HG03520 (cell line): Measurements from ENCODE around the gene IQGAP3.

Source experiments
- ATAC-seq: cut with Tn5 transposase; IDR thresholded peaks from one replicate; pipeline ENCODE4 v1.9.1; 2021; ENCODE audit warnings: mild to moderate bottlenecking, moderate library complexity; ENCODE audit not compliant: unreplicated experiment

IQGAP3 gene

DNA sequence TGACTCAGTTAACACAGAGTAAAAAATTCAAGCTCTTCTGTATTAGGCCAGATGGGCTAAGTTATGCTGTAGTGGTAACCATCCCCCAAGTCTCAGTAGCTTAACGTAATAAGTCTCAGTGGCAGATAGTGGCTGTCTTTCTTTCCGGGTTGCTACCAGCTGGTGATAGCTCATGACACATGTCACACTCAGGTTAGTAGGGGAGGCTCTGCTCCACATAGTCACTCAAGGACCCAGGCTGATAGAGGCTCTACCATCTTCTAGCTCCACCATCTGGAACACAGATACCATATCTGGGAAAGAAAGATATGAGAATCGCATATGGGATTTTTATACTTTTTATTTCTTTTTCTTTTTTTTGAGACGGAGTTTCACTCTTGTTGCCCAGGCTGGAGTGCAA is 55.5 kb downstream of the IQGAP3 start:
- no peak for ATAC-seq

DNA sequence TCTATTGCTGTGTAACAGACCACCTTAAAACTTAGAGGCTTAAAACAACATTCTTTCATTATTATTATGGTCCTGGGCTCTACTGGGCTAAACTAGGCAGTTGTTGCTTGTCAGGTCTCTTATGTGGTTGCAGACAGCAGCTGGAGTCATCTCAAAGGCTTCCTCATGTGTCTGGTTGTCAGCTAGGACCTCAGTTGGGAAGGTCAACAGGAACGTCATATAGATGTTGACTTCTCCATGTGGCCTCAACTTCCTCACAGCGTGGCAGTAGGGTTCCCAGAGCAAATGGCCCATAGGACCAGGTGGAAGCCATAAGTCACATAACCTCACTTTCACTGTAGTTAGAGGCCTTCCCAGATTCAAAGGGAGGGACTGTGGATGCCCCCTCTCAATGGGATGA is 56.4 kb downstream of the IQGAP3 start:
- no peak for ATAC-seq

DNA sequence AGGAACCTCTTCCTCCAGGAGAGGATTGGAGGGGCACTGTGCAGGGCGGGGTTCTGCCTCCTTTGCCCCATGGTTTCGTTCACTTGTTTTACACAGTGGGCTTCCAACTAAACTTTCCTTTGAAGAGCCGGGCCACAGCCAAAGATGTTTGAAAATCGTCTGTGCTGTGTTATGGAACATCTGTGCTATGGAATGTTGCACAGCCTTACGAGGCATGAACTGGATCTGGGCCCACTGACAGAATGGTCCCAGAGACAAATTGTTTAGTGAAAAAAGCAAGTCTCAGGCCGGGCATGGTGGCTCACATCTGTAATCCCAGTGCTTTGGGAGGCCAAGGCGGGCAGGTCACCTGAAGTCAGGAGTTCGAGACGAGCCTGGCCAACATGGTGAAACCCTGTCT is 59.2 kb downstream of the IQGAP3 start:
- ATAC-seq, result no peak

DNA sequence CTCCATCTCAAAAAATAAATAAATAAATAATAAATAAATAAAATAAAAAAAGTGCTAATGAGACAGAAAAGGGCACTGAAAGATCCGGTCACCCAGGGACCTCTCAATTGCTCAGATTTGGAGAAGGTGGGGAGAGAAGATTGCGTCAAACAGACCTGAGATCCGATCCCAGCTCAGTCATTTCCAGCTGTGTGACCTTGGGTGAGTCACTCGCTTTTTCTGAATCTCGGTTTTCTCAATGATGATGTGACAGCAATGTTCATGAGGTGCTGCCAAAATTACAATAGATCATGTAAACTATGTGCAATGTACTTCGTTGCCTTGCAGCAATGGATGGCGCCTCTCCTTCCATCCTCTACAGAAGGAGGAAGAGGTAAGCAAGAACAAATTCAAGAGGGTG is 60.7 kb downstream of the IQGAP3 start:
- no peak for ATAC-seq

DNA sequence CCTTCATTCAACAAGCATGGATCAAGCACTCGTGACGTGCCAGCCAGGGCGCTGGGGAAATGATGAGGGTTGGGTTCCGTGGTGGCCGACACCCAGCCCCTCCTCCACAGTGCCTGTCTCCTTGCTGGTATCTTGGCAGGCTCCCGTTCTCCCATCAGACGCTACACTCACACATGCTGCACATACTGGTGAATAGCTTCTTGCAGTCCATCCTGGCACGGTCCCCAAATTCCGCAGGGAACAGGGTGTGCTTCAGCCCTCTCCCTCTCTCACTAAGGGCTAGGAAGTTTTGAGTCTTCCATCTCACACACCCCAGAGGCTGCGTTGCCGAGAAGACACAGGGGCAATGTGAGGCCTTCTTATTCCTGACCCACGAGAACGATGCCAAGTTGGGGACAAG is 61.7 kb downstream of the IQGAP3 start:
- ATAC-seq, result no peak

DNA sequence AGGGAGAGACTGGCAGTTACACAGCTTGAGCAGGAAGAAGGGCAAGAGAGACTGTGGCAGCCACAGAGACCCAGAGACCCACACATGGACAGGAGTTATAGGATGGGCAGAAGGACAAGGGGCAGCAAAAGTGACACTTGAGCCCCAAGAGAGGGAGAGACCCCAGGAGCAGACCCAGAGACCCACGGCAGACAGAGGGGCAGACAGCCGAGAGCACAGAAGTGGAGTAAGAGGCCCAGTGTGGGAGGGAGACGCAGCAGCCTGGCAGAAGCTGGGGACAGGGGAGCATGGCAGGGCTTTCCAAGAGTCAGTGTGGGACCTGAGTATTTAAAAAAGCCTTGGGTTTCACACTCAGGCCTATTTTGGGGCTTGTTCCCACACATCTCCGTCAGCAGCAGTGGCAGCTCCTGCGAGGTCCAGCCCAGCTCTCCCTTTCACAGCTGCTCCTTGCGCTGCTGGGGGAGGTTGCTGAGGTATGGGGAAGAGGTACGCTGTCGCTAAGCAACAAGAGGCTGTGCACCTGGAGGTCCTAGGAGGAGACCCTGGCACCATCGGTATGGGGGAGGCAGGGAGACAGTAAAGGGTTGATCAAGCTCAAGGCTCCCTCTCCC is 62.8 kb downstream of the IQGAP3 start:
- ATAC-seq, result no peak

DNA sequence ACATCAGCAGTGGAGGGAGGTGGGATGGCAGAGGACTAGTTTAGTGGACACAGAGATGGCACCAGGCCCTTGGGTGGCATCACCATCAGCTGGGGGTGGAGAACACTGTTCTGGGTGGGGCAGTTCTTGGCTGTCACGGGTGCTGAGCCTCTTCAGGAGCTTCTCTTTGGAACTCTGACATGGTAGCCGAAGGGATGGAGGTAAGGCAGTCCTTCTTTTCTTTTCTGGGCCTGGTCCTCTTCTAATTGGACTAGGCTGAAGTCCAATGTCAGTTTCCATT is 63.5 kb downstream of the IQGAP3 start:
- no peak for ATAC-seq

DNA sequence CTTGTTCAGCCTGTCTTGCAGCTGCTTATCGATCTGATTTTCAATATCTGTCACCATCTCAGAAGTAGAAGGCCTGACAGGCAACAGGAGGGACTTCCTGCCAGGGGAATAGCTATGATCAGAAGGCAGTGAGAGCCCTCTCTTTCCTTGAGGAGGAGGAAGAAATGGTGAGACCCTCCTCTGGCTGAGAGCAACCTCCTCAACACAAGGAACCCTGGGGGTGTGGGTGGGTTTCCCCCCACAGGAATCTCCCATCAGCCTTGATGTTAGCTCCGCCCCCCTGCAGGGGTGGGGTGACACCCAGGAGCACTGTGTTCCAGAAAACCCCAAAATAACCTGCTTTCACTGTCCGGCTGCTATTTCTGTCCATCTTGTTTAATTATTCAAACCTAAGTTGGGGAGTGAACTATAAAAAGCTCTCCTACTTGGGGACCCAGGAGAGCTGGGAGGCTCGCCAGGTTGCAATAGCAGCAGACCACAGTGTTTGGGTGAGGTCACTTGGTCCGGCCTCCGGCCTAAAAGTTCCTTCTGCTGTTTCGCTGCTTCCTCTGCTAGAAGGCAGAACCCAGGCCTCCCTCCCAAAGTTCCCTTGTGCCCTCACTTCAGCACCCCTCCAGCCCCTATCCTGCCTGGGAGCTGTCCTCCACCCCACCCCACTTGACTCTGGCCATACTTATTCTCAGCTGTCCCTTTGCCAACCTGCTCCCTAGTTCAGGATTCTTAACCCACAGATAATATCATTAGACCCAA is 64.0 kb downstream of the IQGAP3 start:
- ATAC-seq, result no peak

DNA sequence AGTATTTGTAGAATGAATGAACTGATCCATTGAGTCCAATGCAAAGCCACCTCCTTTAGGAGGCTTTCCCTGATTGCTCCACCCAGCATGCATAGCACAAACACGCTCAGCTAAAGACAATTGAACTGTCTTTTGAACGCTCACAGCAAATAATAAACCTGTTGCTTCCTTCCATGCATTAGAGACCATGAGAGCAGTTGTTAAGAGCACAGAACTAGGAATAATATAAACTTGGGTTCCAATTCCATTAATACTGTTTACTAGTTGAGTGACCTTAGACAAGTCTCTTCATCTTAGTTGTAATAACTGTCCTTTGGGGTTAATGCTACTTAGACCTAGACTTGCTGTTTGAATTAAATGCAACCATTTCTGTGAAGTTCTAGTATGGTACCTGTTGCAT is 65.9 kb downstream of the IQGAP3 start:
- ATAC-seq, result no peak

DNA sequence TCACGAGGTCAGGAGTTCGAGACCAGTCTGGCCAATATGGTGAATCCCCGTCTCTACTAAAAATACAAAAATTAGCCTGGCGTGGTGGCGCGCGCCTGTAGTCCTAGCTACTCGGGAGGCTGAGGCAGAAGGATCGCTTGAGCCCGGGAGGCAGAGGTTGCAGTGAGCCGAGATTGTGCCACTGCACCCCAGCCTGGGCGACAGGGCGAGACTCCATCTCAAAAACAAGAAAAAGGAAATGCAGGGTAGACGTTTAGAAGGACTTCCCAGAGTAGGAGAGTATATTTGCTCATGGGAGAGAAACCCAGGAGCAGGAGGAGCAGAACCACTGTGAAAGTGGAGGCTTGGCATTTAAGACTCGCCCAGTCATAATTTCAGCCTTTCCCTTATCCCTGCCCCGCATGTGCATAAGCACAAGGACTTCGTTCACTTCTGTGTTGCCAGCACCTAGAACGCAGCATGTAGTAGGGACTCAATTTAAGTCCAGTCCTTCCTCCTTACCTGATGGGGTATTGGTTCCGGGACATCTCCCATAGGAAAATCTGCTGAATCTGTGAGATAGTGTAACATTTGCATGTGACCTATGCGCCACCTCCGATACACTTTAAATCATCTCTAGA is 66.6 kb downstream of the IQGAP3 start:
- no peak for ATAC-seq

DNA sequence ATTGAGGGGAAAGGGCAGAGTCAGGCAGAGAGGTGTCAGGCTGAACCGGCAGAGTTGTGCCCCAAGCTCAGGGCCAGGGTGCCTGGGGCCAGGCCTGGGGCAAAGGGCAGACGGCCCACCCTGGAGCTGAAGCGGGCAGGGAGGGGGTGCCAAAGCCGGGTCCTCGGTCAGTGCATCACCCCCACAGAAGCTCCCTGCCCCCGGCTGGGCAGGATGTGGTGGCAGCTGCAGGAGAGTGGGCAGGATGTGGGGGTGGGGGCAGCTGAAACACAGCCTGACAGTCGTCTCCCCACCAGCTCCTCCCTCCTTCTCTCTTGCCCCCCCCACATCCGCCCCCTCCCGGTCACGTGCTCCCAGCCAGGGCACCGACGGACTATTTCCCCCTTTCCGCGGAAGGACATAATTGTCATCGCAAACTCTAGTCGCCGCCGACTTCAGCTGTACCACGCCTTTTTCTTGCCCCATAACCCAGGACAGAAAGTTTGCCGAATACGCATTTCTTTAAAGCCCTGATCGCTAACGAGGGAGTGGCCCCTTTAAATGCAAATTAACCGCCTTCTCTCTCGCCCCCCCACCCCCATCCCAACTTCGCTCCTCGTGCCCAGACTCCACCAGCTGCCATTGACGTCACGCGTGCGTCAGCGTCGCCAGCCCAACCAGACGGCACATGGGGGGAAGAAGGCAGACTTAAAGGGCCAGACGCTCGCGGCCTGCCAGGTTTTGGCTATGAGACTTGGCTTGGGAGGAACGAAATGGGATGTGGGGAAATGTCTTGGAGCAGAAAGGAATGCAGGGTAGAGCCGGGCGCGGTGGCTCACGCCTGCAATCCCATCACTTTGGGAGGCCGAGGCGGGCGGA is 67.3 kb downstream of the IQGAP3 start:
- peak; percentile 38 for ATAC-seq

DNA sequence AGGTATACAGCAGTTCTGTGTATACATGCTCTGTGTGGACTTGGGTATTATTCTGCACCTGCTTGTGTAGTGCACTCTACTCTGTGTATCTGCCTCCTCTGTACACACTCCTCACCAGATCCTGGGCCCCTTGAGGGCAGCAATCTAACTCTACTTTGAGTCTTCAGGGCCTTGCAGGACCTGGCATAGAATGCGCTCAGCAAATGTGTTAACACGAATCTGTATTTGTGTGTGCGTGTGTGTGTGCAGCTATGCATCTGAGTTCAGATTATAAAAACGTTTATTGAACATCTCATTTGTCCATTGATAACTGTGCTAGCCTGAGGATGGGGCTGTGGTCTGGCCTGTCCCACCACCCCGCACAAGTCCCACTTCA is 67.9 kb downstream of the IQGAP3 start:
- no peak for ATAC-seq

DNA sequence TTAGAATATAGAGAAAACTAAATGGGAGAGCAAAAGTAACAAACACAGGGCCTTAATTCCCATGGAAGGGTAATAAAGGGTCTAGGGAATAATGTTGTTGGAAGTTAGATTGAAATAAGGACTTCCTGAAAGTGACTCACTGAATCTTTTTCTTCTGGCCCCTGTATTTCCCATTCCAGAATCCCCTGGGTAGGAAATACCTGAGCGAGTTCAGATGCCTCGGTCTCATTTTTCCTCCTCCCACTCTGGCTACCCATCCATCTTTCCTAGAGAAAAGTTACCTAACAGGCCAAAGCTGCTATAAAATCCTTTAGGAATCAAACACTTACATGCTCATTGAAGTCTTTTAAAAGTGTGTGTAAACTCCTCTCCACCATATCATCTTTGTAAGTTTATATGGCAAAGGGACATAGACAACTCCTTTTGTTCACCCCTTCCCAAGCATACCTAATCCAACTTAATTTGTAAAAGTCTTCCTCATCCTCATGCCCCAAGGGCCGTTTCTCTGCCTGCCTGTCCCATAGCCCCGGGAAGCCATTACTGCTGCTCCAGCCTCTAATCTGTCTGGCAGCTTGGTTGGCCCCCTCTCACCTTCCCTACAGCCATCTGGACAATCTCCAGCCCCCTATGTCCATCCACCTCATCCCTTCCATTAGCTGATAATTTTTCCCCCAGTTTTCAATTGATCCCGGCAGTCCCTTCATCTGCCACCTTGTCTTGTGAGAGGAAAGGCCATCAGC is 68.5 kb downstream of the IQGAP3 start:
- ATAC-seq, result no peak

DNA sequence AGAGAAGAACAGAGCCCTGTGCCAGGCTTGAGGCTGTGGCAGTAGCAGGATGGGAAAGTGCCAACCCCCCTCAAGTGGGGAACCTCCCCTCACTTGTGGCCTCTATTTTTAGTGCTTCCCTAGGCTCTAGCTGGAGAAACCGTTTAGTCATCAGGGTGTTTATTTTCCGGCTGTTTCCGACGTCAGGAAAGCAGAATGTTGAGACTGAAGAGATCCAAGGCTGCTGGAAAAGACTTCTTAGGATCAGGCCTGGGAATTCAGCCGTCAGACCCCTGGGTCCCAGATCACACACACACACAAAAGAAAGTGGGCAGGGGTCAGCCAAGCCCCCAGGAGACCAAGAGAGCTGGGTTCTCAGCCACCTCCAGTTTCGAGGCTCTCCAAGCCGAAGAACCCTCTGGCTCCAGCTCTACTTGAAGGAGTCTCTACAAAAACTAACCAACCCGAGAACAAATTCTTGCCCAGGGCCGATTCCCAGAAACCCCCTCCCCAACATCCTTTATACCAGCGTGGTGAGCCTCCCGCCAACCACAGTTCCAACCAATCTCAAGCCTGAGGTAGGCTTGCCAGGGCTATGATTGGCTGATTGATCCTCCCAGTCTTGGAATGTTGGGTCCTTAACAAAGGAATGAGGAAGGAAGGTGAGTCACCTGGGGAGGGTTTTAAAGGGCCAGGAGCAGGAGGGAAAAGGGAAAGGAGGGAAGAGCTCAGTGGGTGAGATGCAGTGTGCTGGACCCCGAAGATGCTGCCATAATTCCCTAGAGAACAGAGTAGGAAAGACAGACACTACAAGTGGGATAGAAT is 69.3 kb downstream of the IQGAP3 start:
- ATAC-seq, result no peak

DNA sequence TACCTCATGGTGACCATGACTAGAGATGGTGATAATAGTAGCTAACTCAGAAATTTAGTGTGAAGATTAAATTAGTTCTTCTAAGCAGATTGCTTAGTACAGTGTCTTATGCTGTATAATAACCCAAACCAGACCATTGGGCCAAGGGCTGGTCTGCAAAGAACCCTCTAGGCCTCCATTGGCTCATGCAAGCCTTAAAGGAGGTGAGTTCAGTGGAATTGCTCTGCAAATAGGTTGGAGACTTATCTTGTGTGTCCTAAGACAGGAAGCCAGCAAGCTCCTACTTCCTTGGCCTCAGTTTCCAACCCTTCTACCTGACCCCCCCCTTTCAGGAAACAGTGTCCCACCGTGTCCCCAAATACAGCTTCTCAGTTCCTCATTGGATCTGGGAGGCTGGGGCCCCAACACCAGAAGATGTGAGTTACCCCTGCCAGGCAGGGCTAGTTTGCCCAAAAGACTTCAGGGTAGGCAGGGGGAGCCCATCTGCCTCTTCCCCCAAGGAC is 69.9 kb downstream of the IQGAP3 start:
- ATAC-seq, result no peak

DNA sequence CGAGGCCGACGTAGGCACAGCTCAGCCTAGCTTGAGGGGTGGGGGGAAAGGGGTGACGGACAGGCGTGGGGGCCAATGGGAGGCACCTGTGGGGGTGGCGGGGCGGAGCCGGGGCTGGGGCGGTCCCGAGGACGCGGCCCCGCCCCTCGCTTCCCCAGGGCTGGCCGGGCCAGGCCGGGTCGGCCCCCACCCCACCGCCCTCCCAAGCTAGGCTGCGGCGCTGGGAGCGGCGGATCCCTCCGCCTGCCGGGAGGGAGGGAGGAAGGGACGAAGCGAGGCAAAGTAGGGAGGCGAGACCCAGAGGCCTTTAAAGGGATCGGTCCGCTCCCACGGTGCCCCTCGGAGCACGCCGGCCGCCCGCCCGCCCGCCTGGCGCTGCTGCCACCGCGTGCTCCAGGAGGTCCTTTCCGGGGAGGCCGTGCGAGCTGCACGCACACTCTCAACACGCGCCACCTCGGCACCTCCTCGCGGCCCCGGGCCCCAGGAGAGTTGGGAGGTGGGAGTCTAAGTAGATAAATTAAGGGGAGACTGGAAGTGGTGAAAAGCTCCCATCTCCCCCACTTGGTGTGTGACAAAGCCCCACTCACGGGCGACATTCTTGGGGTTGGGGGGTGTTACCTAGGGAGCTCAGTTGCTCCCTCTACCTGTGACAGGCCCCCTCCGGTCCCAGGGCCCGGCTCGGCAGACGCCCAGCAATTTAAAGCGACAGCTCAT is 71.4 kb downstream of the IQGAP3 start:
- peak; percentile 38 for ATAC-seq

DNA sequence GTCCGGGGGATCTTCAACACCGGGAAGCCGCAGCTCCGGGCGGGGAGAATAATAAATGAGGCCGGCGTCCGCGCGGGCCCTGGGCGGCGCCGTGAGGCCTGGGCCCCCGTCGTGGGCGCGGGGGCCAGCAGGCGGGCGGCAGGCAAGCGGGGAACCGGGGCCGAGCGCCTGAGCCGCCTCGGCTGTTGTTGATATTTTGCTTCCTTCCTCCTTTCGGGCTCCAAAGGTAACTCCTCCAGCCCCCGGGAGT is 71.9 kb downstream of the IQGAP3 start, which contains the start of gene MEF2D:
Gene MEF2D (minus strand): TSS at position 233 of the 250 bp plus-strand sequence. CDS start 17,483 bp downstream, outside the sequence.
- no peak for ATAC-seq

DNA sequence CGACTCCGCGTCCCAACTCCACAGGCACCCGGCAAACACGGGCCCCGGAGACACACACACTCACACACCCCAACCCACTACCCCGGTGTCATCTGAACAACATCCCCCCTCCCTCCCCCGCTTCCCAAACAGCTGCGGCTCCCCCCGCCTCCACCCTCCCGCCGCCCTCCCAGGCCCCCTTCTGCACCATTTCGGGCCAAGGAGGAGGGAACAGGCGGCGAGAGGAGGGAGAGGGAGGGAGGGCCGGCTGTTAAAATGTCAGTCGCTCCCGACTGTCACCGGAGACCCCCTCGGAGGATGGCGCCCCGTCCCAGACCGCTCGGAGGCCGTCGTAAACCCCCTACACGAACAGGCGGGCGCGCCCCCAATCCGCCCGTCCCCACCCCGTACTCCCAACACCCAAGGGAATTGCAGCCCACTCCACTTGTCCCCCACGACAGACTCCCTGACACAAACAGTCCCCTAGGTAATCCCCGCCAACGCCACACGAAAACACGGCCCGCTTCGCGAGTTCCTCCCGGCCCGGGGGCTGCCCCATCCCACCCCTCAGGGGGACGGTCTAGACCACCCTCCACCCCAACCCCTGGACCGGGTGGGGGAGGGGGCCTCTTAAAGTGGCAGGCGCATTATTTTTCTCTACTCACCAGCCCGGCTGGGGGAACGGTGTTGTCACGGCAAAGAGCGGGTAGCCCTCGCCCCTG is 72.4 kb downstream of the IQGAP3 start:
- no peak for ATAC-seq
